SK-N-SH (cell line): Measurements from ENCODE around the gene GRK2. TPM values are rescaled to one million over a fixed set of nuclear protein-coding genes. Genes with fewer than 3 reads are reported as not detected.

Experiments
- CTCF ChIA-PET: fragments of 300-600, 350-600 bp; formaldehyde crosslinking; extraction: SDS; loops from one replicate; lab custom pipeline; 2021; lab: Yijun Ruan, JAX
- POLR2A ChIA-PET: fragments of 350-600 bp; sonication (Branson Sonifier 250); formaldehyde crosslinking; extraction: SDS; loops from one replicate; lab custom pipeline; 2020; ENCODE audit warnings: antibody characterized with exemption, inconsistent platforms; lab: Yijun Ruan, JAX
- DNase-seq: peaks from one replicate; pipeline ENCODE4 v3.0.0; 2012
- H2AFZ ChIP-seq: fragments of 200-600 bp; sonication (generic); 2 replicates; pipeline ENCODE4 v1.8.1; 2016; ENCODE audit warnings: antibody characterized with exemption, mild to moderate bottlenecking, low read depth
- H3F3A ChIP-seq: fragments of 200-600 bp; sonication (generic); replicated peaks from 2 replicates; pipeline ENCODE3; 2016; ENCODE audit warnings: antibody characterized with exemption, mild to moderate bottlenecking; ENCODE audit not compliant: insufficient read depth
- H3K27ac ChIP-seq, 2 experiments: fragments of 200-500 bp in 1 of 2; fragments of 200-600 bp in 1 of 2; sonication (Bioruptor generic) in 1 of 2; sonication (generic), shearing (Covaris generic) in 1 of 2; 2 replicates each; pipeline versions ENCODE4 v1.5.1 to v1.6.1; 2014 to 2016; ENCODE audit warnings: low read depth in 2 of 2, inconsistent platforms in 1 of 2, low read length in 1 of 2, mild to moderate bottlenecking in 1 of 2, mixed read lengths in 1 of 2
- H3K27me3 ChIP-seq: fragments of 200-600 bp; sonication (generic), shearing (Covaris generic); 2 replicates; pipeline ENCODE4 v1.6.1; 2016; ENCODE audit warnings: mixed run types; ENCODE audit not compliant: insufficient read depth
- H3K36me3 ChIP-seq, 2 experiments: fragments of 200-500 bp in 1 of 2; fragments of 200-600 bp in 1 of 2; sonication (Bioruptor generic) in 1 of 2; sonication (generic) in 1 of 2; replicated peaks in 1 of 2; 2 replicates each; pipeline versions ENCODE3 to v1.5.1; 2014 to 2016; ENCODE audit warnings: low read length in 1 of 2, mild to moderate bottlenecking in 1 of 2; ENCODE audit not compliant: insufficient read depth in 2 of 2, control insufficient read depth in 1 of 2
- H3K4me1 ChIP-seq, 2 experiments: fragments of 200-500 bp in 1 of 2; fragments of 200-600 bp in 1 of 2; sonication (Bioruptor generic) in 1 of 2; sonication (generic), shearing (Covaris generic) in 1 of 2; 2 replicates each; pipeline versions ENCODE4 v1.5.1 to v1.6.1; 2014 to 2016; ENCODE audit warnings: low read depth in 1 of 2, low read length in 1 of 2, mixed run types in 1 of 2; ENCODE audit not compliant: insufficient read depth in 2 of 2, control insufficient read depth in 1 of 2
- H3K4me2 ChIP-seq: fragments of 200-600 bp; sonication (generic), shearing (Covaris generic); 2 replicates; pipeline ENCODE4 v1.6.1; 2017; ENCODE audit warnings: mixed run types
- H3K4me3 ChIP-seq, 2 experiments: fragments of 200-500 bp in 1 of 2; fragments of 200-600 bp in 1 of 2; sonication (Bioruptor generic) in 1 of 2; sonication (generic), shearing (Covaris generic) in 1 of 2; 2 replicates each; pipeline versions ENCODE4 v1.5.1 to v1.8.1; 2014 to 2016; ENCODE audit warnings: low read depth in 2 of 2, inconsistent platforms in 1 of 2, low read length in 1 of 2, mild to moderate bottlenecking in 1 of 2, mixed read lengths in 1 of 2, moderate library complexity in 1 of 2
- H3K79me2 ChIP-seq: fragments of 200-600 bp; sonication (generic); 2 replicates; pipeline ENCODE4 v1.8.1; 2017; ENCODE audit warnings: mild to moderate bottlenecking; ENCODE audit not compliant: insufficient read depth
- H3K9ac ChIP-seq: fragments of 200-600 bp; sonication (generic); 2 replicates; pipeline ENCODE4 v1.6.1; 2017; ENCODE audit warnings: mixed run types
- H3K9me2 ChIP-seq: fragments of 200-600 bp; sonication (generic); 2 replicates; pipeline ENCODE4 v1.6.1; 2017; ENCODE audit warnings: mixed run types
- H3K9me3 ChIP-seq: fragments of 200-600 bp; sonication (generic); 2 replicates; pipeline ENCODE4 v1.6.1; 2017; ENCODE audit warnings: mixed run types, mild to moderate bottlenecking, moderate library complexity
- H4K20me1 ChIP-seq: fragments of 200-600 bp; sonication (generic); 2 replicates; pipeline ENCODE4 v1.6.1; 2017; ENCODE audit warnings: mild to moderate bottlenecking, mixed run types; ENCODE audit not compliant: insufficient read depth
- FOXM1 ChIP-seq: IDR thresholded peaks from 2 replicates; pipeline ENCODE4 v1.4.0; 2012; ENCODE audit warnings: low read depth, mild to moderate bottlenecking
- GATA2 ChIP-seq: sonication (generic); formaldehyde crosslinking; IDR thresholded peaks from 2 replicates; pipeline ENCODE4 v1.5.0; 2020; ENCODE audit warnings: mild to moderate bottlenecking, missing genetic modification reagents
- MEF2A ChIP-seq: IDR thresholded peaks from 2 replicates; pipeline ENCODE4 v1.4.0; 2012; ENCODE audit warnings: low read depth, borderline replicate concordance
- NFIC ChIP-seq: IDR thresholded peaks from 2 replicates; pipeline ENCODE4 v1.4.0; 2012; ENCODE audit warnings: borderline replicate concordance
- NRF1 ChIP-seq: IDR thresholded peaks from 2 replicates; pipeline ENCODE4 v1.6.1; 2012; ENCODE audit warnings: low read depth, mild to moderate bottlenecking, low read length
- POLR2AphosphoS5 ChIP-seq: IDR thresholded peaks from 2 replicates; pipeline ENCODE4 v1.6.1; 2012; ENCODE audit warnings: low read depth, low read length
- RXRA ChIP-seq: IDR thresholded peaks from 2 replicates; pipeline ENCODE4 v1.4.0; 2012; ENCODE audit warnings: low read depth, mild to moderate bottlenecking, borderline replicate concordance
- SMC3 ChIP-seq: IDR thresholded peaks from 2 replicates; pipeline ENCODE4 v1.6.1; 2012; ENCODE audit warnings: low read depth, low read length, improper control_type of control experiment
- TAF1 ChIP-seq: IDR thresholded peaks from 2 replicates; pipeline ENCODE4 v1.6.1; 2012; ENCODE audit warnings: low read depth, mild to moderate bottlenecking, low read length, moderate library complexity, borderline replicate concordance
- TEAD4 ChIP-seq: IDR thresholded peaks from 2 replicates; pipeline ENCODE4 v1.4.0; 2012; ENCODE audit warnings: mild to moderate bottlenecking, borderline replicate concordance; ENCODE audit not compliant: insufficient read depth
- YY1 ChIP-seq: IDR thresholded peaks from 2 replicates; pipeline ENCODE4 v1.4.0; 2012; ENCODE audit warnings: low read depth, mild to moderate bottlenecking
- WGBS: methylation state at CpG from one replicate; pipeline ENCODE4 v1.1.6; 2017; ENCODE audit warnings: low lambda C conversion rate; 5-methylcytosine and 5-hydroxymethylcytosine counted together
- polyA plus RNA-seq, 3 experiments: library from polyadenylated mRNA; depleted of rRNA; stranded (reverse); fragments of >200 nt; gene quantifications; 2 replicates each; pipeline ENCODE4 v1.2.3, GENCODE V29; 2012
- TF ChIP-seq, protein P1 (sequence below): IDR thresholded peaks from 2 replicates; pipeline ENCODE4 v1.4.0; 2012; ENCODE audit warnings: low read depth
- TF ChIP-seq, protein P2 (sequence below): IDR thresholded peaks from 2 replicates; pipeline ENCODE4 v1.4.0; 2012; ENCODE audit warnings: low read depth, borderline replicate concordance
- TF ChIP-seq, protein P3 (sequence below): IDR thresholded peaks from 2 replicates; pipeline ENCODE4; 2012
- TF ChIP-seq, protein P4 (sequence below): IDR thresholded peaks from 2 replicates; pipeline ENCODE4 v1.6.1; 2012; ENCODE audit warnings: mild to moderate bottlenecking, low read depth, low read length, moderate library complexity
- TF ChIP-seq, protein P5 (sequence below): fragments of 150-350 bp; IDR thresholded peaks from 2 replicates; pipeline ENCODE4 v1.6.1; 2016; ENCODE audit warnings: mild to moderate bottlenecking, low read depth, low read length

Gene GRK2
- polyA plus RNA-seq, 1 of the 3 experiments (the other 2 are of a cell fraction): 48.5 TPM

DNA sequence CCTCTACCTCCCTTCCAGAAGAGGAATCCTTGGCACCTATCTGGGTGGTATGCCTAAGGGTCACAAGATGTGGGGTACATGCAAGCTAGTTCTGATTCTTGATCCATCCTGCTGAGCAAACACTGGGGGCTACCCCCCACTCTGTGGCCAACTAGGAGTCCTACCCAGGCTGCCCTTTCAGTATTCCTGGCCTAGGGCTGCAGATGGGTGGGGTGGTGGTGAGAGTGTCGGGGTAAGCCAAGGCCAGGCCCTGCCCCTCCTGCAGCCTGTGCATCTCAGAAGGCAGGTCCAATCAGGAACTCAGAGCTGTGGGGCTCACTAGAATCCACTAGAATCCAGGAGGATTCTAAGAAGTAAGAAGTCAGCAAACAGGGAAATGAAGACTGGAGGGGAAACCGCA, 47.9 kb downstream of the GRK2 start:
- no peak overlapping the region for H3K27ac ChIP-seq
- no peak for DNase-seq
- ChIA-PET CTCF (interaction anchor here (0.8 to 12.0 kb wide), 6 partner anchors 25 to 260 kb away, joined by 3 to 274 read pairs (median 5); partner anchors contain the start of genes ANKRD13D and GRK2), POLR2A (no interaction called here)
- TF ChIP-seq, protein P1, sequence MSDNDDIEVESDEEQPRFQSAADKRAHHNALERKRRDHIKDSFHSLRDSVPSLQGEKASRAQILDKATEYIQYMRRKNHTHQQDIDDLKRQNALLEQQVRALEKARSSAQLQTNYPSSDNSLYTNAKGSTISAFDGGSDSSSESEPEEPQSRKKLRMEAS: no peak
- TF ChIP-seq MEF2A: no peak
- TF ChIP-seq, protein P2, sequence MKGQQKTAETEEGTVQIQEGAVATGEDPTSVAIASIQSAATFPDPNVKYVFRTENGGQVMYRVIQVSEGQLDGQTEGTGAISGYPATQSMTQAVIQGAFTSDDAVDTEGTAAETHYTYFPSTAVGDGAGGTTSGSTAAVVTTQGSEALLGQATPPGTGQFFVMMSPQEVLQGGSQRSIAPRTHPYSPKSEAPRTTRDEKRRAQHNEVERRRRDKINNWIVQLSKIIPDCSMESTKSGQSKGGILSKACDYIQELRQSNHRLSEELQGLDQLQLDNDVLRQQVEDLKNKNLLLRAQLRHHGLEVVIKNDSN: no peak
- TF ChIP-seq TAF1: no peak
- TF ChIP-seq GATA2: no peak
- no peak for TF ChIP-seq RXRA
- TF ChIP-seq, protein P3, sequence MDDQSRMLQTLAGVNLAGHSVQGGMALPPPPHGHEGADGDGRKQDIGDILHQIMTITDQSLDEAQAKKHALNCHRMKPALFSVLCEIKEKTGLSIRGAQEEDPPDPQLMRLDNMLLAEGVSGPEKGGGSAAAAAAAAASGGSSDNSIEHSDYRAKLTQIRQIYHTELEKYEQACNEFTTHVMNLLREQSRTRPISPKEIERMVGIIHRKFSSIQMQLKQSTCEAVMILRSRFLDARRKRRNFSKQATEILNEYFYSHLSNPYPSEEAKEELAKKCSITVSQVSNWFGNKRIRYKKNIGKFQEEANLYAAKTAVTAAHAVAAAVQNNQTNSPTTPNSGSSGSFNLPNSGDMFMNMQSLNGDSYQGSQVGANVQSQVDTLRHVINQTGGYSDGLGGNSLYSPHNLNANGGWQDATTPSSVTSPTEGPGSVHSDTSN: no peak
- no peak for TF ChIP-seq NFIC
- TF ChIP-seq TEAD4: no peak
- no peak for TF ChIP-seq NRF1
- no peak for TF ChIP-seq YY1
- TF ChIP-seq FOXM1: no peak
- no peak for TF ChIP-seq SMC3
- TF ChIP-seq, protein P4, sequence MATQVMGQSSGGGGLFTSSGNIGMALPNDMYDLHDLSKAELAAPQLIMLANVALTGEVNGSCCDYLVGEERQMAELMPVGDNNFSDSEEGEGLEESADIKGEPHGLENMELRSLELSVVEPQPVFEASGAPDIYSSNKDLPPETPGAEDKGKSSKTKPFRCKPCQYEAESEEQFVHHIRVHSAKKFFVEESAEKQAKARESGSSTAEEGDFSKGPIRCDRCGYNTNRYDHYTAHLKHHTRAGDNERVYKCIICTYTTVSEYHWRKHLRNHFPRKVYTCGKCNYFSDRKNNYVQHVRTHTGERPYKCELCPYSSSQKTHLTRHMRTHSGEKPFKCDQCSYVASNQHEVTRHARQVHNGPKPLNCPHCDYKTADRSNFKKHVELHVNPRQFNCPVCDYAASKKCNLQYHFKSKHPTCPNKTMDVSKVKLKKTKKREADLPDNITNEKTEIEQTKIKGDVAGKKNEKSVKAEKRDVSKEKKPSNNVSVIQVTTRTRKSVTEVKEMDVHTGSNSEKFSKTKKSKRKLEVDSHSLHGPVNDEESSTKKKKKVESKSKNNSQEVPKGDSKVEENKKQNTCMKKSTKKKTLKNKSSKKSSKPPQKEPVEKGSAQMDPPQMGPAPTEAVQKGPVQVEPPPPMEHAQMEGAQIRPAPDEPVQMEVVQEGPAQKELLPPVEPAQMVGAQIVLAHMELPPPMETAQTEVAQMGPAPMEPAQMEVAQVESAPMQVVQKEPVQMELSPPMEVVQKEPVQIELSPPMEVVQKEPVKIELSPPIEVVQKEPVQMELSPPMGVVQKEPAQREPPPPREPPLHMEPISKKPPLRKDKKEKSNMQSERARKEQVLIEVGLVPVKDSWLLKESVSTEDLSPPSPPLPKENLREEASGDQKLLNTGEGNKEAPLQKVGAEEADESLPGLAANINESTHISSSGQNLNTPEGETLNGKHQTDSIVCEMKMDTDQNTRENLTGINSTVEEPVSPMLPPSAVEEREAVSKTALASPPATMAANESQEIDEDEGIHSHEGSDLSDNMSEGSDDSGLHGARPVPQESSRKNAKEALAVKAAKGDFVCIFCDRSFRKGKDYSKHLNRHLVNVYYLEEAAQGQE: no peak
- TF ChIP-seq, protein P5, sequence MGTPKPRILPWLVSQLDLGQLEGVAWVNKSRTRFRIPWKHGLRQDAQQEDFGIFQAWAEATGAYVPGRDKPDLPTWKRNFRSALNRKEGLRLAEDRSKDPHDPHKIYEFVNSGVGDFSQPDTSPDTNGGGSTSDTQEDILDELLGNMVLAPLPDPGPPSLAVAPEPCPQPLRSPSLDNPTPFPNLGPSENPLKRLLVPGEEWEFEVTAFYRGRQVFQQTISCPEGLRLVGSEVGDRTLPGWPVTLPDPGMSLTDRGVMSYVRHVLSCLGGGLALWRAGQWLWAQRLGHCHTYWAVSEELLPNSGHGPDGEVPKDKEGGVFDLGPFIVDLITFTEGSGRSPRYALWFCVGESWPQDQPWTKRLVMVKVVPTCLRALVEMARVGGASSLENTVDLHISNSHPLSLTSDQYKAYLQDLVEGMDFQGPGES: no peak
- TF ChIP-seq POLR2AphosphoS5: no peak
- H3K9me3 ChIP-seq: no peaks in the 10 kb centered on the region
- 81% methylated on average over 2 of the region's 2 CpGs for WGBS
- H3K9me2 ChIP-seq: no peaks in the 10 kb centered on the region
- 0 out of 2 replicates have a peak, but pooled peaks cover 4% of the 10 kb centered on the region for H3K79me2 ChIP-seq
- no peak overlapping the region for H2AFZ ChIP-seq
- peaks cover 4 to 27% of the 10 kb centered on the region in 2 experiments; a peak in 1 of 4 replicates for H3K4me1 ChIP-seq
- H3K27me3 ChIP-seq: no peaks in the 10 kb centered on the region
- H3K4me2 ChIP-seq: no peak overlapping the region
- no peaks in the 10 kb centered on the region for H4K20me1 ChIP-seq
- H3F3A ChIP-seq: peaks cover 23% of the 10 kb centered on the region
- H3K36me3 ChIP-seq: no peaks in the 10 kb centered on the region
- H3K4me3 ChIP-seq: no peak overlapping the region
- H3K9ac ChIP-seq: no peak overlapping the region
